SJCRH30 (cell line): ENCODE data around the gene QRFPR. TPM values are rescaled to one million over a fixed set of nuclear protein-coding genes. Genes with fewer than 3 reads are reported as not detected.

Source experiments
- DNase-seq, 2 experiments: peaks; one replicate each; pipeline ENCODE4 v3.0.0-alpha.2; 2015 to 2020
- H3K27ac ChIP-seq: fragments of 250-450 bp; sonication (Bioruptor Pico); 2 replicates; pipeline ENCODE4 v1.5.1; 2020; ENCODE audit warnings: mild to moderate bottlenecking, moderate library complexity
- H3K27me3 ChIP-seq: fragments of 250-450 bp; sonication (Bioruptor Pico); 2 replicates; pipeline ENCODE4 v1.5.1; 2020; ENCODE audit warnings: mild to moderate bottlenecking, moderate library complexity
- H3K36me3 ChIP-seq: fragments of 250-450 bp; sonication (Bioruptor Pico); 2 replicates; pipeline ENCODE4 v1.5.1; 2020; ENCODE audit warnings: mild to moderate bottlenecking, moderate library complexity
- H3K4me1 ChIP-seq: fragments of 250-450 bp; sonication (Bioruptor Pico); 2 replicates; pipeline ENCODE4 v1.5.1; 2020; ENCODE audit warnings: mild to moderate bottlenecking, moderate library complexity
- H3K4me3 ChIP-seq: fragments of 250-450 bp; sonication (Bioruptor Pico); 2 replicates; pipeline ENCODE4 v1.5.1; 2020; ENCODE audit warnings: mild to moderate bottlenecking, moderate library complexity
- H3K9me3 ChIP-seq: fragments of 250-450 bp; sonication (Bioruptor Pico); replicated peaks from 2 replicates; pipeline ENCODE4 v1.5.1; 2020; ENCODE audit warnings: mild to moderate bottlenecking, moderate library complexity
- total RNA-seq: library from RNA; depleted of rRNA; stranded (reverse); fragments of >200 nt; shearing (Covaris generic); gene quantifications from 2 replicates; pipeline ENCODE4 v1.2.3, GENCODE V29; 2014

QRFPR gene
- total RNA-seq, 1 experiment from 2014 or later: not detected

DNA sequence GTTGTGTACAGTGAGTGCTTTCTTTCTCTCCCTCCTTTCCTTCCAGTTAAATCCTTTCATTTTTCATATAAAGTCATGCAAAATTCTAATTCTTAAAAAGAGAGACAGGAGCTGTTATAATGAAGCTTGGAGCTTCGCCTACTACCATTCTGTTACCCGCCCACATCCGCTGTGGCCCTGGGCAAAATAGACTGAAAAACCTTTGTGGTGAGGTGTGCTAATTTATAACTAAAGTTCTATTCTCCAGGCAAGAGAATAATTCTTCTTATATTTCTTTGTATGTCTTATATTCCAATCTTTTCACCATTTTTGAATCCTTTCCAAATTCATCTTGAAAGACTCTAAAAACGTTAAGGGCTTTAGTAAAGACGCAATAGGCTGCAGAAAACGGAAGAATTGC, 7.0 kb downstream of the QRFPR start:
- H3K27me3 ChIP-seq: no peaks in the 10 kb centered on the region
- H3K9me3 ChIP-seq: no peaks in the 10 kb centered on the region
- H3K27ac ChIP-seq: no peak overlapping the region
- no peak overlapping the region for H3K4me3 ChIP-seq
- no peaks in the 10 kb centered on the region for H3K4me1 ChIP-seq
- no peaks in the 10 kb centered on the region for H3K36me3 ChIP-seq
- no peak for DNase-seq

DNA sequence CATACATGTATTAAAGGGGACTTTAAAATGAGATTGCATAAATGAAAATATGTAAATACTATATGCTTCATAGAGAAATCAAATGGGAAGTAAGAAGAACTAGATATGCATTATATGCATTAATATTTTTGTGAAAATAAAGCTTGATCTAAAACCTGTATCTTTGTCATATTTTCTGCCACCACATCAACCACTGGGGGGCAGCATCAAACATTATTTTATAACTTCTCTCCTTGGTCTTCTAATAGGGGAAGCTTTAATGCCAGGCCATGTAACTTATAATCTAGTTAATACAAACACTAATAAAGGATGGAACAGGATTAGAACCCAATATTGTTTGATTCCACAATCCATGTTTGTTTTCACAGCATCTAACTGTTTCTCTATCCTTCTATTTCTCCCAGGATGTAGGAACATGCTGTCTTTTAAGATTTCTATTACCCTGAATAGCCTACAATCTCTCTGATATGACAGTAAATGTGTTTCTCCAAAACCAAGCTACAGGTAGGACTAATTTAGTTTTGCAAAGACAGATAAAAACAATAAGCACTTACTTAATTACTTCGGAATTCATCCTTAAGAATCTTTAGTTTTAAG, 10.0 kb downstream of the QRFPR start:
- no peaks in the 10 kb centered on the region for H3K9me3 ChIP-seq
- no peak overlapping the region for H3K4me3 ChIP-seq
- DNase-seq: peak; percentile 11 to 62
- H3K36me3 ChIP-seq: no peaks in the 10 kb centered on the region
- no peaks in the 10 kb centered on the region for H3K4me1 ChIP-seq
- no peaks in the 10 kb centered on the region for H3K27me3 ChIP-seq
- H3K27ac ChIP-seq: no peak overlapping the region

- Histone ChIP-seq H3K27me3 (no peaks in the 10 kb centered on the region), H3K4me3 (no peak overlapping the region), H3K27ac (no peak overlapping the region), H3K4me1 (no peaks in the 10 kb centered on the region), H3K36me3 (no peaks in the 10 kb centered on the region), H3K9me3 (no peaks in the 10 kb centered on the region)
- no peak for DNase-seq
These were observed 20.3 kb downstream of the QRFPR start for GRCh38 chr4:121360495-121360894.

DNA sequence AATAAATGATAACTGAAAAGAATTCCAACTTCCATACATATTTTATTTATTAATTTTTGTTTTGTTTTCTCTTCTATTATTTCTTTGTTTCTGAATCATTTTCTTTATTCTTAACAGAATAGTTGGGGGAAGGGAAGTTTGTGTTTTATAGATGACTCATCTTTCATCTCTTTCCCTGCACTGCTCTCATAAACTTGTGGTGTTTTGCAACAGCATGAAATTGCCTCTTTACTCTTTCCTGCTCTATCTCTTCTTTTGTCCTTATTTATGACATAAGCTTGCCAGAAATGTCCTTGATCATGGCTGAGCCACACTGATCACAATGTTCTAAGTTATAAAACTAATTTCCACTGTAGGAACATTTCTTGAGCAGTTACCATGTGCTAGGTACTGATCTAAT, 22.3 kb downstream of the QRFPR start:
- H3K27ac ChIP-seq: no peak overlapping the region
- H3K4me3 ChIP-seq: no peak overlapping the region
- DNase-seq: no peak

GRCh38 chr4:121353213-121353612, 27.6 kb downstream of the QRFPR start:
- Histone ChIP-seq H3K27ac (no peak overlapping the region), H3K9me3 (no peaks in the 10 kb centered on the region)

More for the DNA sequence above, 22.3 kb downstream of the QRFPR start:
- no peaks in the 10 kb centered on the region for H3K9me3 ChIP-seq
- H3K27me3 ChIP-seq: no peaks in the 10 kb centered on the region
- H3K36me3 ChIP-seq: no peaks in the 10 kb centered on the region
- no peaks in the 10 kb centered on the region for H3K4me1 ChIP-seq

GRCh38 chr4:121344098-121344497, 36.7 kb downstream of the QRFPR start:
- Histone ChIP-seq H3K9me3 (no peaks in the 10 kb centered on the region), H3K36me3 (no peaks in the 10 kb centered on the region), H3K4me3 (no peak overlapping the region), H3K4me1 (no peaks in the 10 kb centered on the region; the same call in 1 of the 2 replicates), H3K27ac (no peak overlapping the region), H3K27me3 (no peaks in the 10 kb centered on the region)
- no peak for DNase-seq

More at GRCh38 chr4:121353213-121353612, 27.6 kb downstream of the QRFPR start:
- H3K27me3 ChIP-seq: no peaks in the 10 kb centered on the region
- no peaks in the 10 kb centered on the region for H3K4me1 ChIP-seq
- DNase-seq: no peak
- no peaks in the 10 kb centered on the region for H3K36me3 ChIP-seq
- no peak overlapping the region for H3K4me3 ChIP-seq

DNA sequence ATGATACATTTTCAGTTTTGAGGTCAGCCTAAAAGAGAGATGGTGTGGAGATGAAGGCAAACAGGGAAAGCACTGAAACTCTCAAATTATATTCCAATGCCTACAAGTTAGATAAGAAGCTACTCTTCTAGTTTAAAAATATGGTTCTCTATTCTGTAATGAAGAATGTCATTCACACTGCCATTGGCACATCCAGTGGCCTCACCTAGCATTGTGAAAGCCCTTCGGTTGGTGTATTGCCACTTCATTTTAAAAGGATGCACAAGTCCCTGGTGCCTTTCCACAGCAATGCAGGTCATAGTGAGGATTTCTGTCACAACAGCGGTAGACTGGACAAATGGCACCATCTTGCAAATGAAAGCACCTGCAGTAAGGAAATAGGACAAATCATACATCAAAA, 40.6 kb downstream of the QRFPR start:
- Histone ChIP-seq H3K27me3 (no peaks in the 10 kb centered on the region), H3K4me3 (no peak overlapping the region), H3K36me3 (no peaks in the 10 kb centered on the region), H3K27ac (no peak overlapping the region), H3K4me1 (no peaks in the 10 kb centered on the region; the same call in 1 of the 2 replicates), H3K9me3 (no peaks in the 10 kb centered on the region)
- DNase-seq: no peak

DNA sequence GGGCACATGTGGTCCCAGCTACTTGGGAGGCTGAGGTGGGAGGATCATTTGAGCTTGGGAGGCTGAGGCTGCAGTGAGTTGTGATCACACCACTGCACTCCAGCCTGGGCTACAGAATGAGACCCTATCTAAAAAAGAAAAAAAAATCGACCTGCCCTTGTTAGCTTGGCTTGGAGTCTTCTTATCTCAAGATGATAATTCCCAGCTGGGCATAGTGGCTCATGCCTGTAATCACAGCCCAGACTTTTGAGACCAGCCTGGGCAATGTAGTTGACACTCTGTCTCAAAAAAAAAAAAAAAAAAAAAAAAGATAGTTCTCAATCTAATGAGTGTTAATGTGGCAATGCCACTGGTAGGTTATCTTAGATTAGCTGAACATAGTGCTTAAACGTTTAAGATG, 41.0 kb downstream of the QRFPR start:
- no peaks in the 10 kb centered on the region for H3K36me3 ChIP-seq

GRCh38 chr4:121339307-121339706, 41.5 kb downstream of the QRFPR start:
- Histone ChIP-seq H3K9me3 (no peaks in the 10 kb centered on the region), H3K27ac (no peak overlapping the region), H3K27me3 (no peaks in the 10 kb centered on the region), H3K4me1 (no peaks in the 10 kb centered on the region; the same call in 1 of the 2 replicates), H3K36me3 (no peaks in the 10 kb centered on the region), H3K4me3 (no peak overlapping the region)
- no peak for DNase-seq

More for the DNA sequence above, 41.0 kb downstream of the QRFPR start:
- Histone ChIP-seq H3K4me3 (no peak overlapping the region), H3K27ac (no peak overlapping the region), H3K27me3 (no peaks in the 10 kb centered on the region), H3K9me3 (no peaks in the 10 kb centered on the region), H3K4me1 (no peaks in the 10 kb centered on the region; the same call in 1 of the 2 replicates)
- DNase-seq: no peak

DNA sequence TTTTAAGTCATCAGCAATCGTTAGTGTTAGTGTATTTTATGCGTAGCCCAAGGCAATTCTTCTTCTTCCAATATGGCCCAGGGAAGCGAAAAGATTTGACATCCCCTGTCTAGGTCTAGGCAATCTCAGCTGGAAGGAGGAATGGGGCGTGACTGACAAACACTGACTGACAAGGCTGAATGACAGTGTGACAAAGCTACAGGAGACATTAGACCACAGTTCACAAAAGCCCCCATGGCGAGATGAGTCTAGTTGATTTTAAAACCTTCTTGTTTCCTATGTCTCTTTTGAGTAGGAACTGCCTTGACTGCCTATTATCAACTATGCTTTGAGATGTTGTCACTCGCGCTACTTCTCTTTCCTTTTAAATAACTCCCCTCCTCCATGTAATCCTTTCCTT, 42.3 kb downstream of the QRFPR start:
- Histone ChIP-seq H3K9me3 (no peaks in the 10 kb centered on the region), H3K4me3 (no peak overlapping the region), H3K4me1 (no peaks in the 10 kb centered on the region; the same call in 1 of the 2 replicates), H3K27me3 (no peaks in the 10 kb centered on the region), H3K36me3 (no peaks in the 10 kb centered on the region), H3K27ac (no peak overlapping the region)
- DNase-seq: no peak

DNA sequence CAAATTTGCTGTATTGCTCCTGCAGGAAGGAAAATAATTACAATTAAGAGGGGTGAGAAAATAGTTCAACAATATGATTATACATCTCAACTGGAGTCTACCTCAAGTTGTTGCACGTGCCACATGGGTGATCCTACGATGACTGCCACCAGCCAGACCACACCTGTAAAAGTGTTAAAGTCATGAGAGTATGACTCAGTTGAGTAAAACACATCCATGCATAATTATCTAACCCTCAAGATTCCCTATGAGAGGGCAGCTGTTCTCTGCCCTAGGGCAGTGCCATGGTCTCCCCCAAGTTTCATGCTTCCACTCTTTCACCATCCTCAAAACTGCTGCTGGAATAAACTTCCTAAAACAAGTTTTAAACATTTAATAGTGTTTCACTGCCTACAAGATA, 44.1 kb downstream of the QRFPR start:
- no peaks in the 10 kb centered on the region for H3K36me3 ChIP-seq
- no peaks in the 10 kb centered on the region for H3K9me3 ChIP-seq
- DNase-seq: no peak
- no peaks in the 10 kb centered on the region for H3K4me1 ChIP-seq
- no peaks in the 10 kb centered on the region for H3K27me3 ChIP-seq
- no peak overlapping the region for H3K27ac ChIP-seq
- no peak overlapping the region for H3K4me3 ChIP-seq

- no peaks in the 10 kb centered on the region for H3K9me3 ChIP-seq
- no peaks in the 10 kb centered on the region for H3K4me1 ChIP-seq
- no peak for DNase-seq
- no peak overlapping the region for H3K4me3 ChIP-seq
- no peaks in the 10 kb centered on the region; the same call in 1 of the 2 replicates for H3K36me3 ChIP-seq
- H3K27ac ChIP-seq: no peak overlapping the region
- H3K27me3 ChIP-seq: 0 out of 2 replicates have a peak, but pooled peaks cover 4% of the 10 kb centered on the region
These were observed 50.6 kb downstream of the QRFPR start for GRCh38 chr4:121330180-121330665.

DNA sequence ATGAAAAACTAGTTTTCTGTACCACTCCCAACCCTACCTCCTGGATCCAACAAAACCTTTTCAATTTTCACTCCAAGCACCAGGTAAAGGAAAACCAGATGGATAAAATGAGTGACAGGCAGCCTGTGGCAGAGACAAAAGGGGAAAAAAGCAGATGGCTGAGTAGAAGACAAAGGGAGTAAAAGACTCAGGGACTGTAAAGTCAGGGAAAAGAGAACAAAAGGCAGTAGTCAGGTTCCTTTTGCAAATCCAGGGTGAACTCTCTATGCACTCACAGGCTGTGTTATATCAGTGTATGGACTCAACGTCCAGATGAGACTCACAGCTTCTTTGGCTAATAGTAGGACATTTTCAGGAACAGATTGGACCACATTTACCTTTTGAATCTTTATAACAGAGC, 54.2 kb downstream of the QRFPR start:
- Histone ChIP-seq H3K27me3 (0 out of 2 replicates have a peak, but pooled peaks cover 4% of the 10 kb centered on the region), H3K27ac (no peak overlapping the region), H3K4me1 (no peaks in the 10 kb centered on the region), H3K9me3 (no peaks in the 10 kb centered on the region), H3K36me3 (no peaks in the 10 kb centered on the region; the same call in 1 of the 2 replicates), H3K4me3 (no peak overlapping the region)
- DNase-seq: no peak

DNA sequence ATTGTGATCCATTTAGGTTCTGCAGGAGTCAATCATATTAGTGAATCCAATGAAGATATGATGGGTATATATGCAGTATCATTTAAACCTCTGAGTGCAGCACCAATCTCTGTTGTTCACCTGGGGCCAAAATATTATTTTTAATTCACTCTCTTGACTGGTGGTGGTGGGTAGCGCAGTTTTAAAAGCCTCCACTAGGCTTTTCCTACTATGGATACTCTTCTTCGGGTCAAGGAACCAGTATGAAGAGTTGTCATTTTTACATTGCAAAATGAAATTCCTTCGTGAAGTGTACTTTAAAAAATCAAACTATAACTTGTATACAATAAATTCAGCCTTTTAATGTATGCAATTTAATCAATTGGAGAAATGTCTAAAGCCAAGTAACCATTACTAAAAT, 56.5 kb downstream of the QRFPR start:
- Histone ChIP-seq H3K4me1 (no peaks in the 10 kb centered on the region), H3K27ac (no peak overlapping the region), H3K9me3 (no peaks in the 10 kb centered on the region), H3K4me3 (no peak overlapping the region), H3K27me3 (0 out of 2 replicates have a peak, but pooled peaks cover 3% of the 10 kb centered on the region), H3K36me3 (no peaks in the 10 kb centered on the region)
- no peak for DNase-seq

- no peak overlapping the region for H3K27ac ChIP-seq
- no peaks in the 10 kb centered on the region for H3K27me3 ChIP-seq
- no peaks in the 10 kb centered on the region for H3K36me3 ChIP-seq
- H3K4me3 ChIP-seq: no peak overlapping the region
- H3K9me3 ChIP-seq: no peaks in the 10 kb centered on the region
- H3K4me1 ChIP-seq: no peaks in the 10 kb centered on the region
- no peak for DNase-seq
These were observed 59.4 kb downstream of the QRFPR start for GRCh38 chr4:121321466-121321865.

DNA sequence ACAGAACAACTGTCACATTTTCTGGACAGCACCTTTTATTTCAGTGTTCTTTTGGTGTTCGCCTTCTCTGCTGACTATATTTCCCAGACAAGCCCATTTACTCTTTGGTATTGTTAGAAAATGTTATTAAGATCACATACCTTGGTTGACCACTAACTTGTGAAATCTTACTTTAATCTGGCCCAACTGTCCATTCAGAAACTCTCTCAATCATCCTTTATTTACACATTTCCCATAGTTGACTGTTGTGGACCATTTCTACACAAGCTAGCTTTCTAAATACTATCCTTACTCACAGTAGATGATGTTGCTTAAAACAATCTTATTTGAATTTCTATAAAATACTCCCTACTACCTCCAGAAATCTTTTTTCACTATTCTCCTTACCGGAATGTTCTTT, 64.7 kb downstream of the QRFPR start:
- H3K27ac ChIP-seq: no peak overlapping the region
- no peaks in the 10 kb centered on the region for H3K27me3 ChIP-seq
- H3K9me3 ChIP-seq: no peaks in the 10 kb centered on the region
- DNase-seq: no peak
- H3K4me1 ChIP-seq: no peaks in the 10 kb centered on the region
- H3K36me3 ChIP-seq: no peaks in the 10 kb centered on the region
- H3K4me3 ChIP-seq: no peak overlapping the region
